Stimulated activated CD4-positive, alpha-beta T cell treated with anti-CD3 and anti-CD28 coated beads, Interleukin-12 subunit alpha, Interleukin-12 subunit beta, amount 100 ng/mL, for 24 hours (primary cell): ENCODE results near the gene MCEMP1.
"Not testable (repeated sequence)": the region's sequence is repeated elsewhere in the genome, so short reads cannot be mapped to it uniquely, and the experiment has no call there.

Experiments used
- DNase-seq, 2 experiments: peaks; one replicate each; pipeline ENCODE4 v3.0.0-alpha.2; 2020; ENCODE audit warnings: low read depth in 2 of 2

Gene MCEMP1

DNA sequence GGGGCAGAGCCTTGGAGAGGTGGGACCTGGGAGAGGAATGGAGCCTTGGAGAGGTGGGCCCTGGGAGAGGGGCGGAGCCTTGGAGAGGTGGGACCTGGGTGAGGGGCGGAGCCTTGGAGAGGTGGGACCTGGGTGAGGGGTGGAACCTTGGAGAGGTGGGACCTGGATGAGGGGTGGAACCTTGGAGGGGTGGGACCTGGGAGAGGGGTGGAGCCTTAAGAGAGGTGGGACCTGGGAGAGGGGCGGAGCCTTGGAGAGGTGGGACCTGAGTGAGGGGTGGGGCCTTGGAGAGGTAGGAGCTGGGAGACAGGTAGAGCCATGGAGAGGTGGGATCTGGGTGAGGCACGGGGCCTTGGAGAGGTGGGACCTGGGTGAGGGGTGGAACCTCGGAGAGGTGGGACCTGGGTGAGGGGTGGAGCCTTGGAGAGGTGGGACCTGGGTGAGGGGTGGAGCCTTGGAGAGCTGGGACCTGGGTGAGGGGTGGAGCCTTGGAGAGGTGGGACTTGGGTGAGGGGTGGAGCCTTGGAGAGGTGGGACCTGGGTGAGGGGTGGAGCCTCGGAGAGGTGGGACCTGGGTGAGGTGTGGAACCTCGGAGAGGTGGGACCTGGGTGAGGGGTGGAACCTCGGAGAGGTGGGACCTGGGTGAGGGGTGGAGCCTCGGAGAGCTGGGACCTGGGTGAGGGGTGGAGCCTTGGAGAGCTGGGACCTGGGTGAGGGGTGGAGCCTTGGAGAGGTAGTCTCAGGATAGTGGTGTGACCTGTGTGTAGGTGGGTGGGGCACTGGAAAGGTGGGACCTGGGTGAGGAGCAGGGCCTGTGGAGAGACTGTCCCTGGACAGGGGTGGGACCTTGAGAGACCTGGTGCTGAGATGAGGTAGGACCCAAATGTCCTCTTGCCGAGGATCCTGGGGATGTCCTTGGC lies 33.0 kb upstream of the MCEMP1 start:
- DNase-seq: not testable (repeated sequence)

DNA sequence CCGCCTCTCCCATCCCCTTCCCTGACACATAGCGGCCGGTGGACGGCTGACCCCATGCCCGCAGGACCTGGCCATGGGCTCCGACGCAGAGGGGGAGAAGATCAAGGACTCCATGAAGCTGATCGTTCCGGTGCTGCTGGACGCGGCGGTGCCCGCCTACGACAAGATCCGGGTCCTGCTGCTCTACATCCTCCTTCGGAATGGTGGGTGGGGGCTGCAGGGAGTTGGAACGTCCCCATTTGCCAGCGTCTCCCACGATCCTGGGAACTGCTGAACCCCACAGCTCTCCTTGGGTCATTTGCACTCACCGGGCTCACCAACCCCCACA lies 32.4 kb upstream of the MCEMP1 start:
- DNase-seq: no peak

DNA sequence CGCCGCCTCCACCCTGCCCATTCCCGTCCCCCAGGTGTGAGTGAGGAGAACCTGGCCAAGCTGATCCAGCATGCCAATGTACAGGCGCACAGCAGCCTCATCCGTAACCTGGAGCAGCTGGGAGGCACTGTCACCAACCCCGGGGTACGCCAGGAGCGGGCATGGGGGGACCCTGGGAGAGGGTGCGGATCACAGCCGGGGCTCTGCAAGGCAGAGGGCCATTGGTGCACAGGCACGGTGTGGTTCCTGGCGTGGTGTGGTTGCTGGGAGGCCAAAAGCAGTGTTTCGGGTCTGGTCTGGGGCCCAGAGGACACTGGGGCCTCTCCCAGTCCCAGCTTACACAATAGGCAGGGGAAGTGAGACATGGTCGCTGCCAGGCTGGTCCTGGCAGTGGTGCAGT lies 31.7 kb upstream of the MCEMP1 start:
- no peak for DNase-seq

DNA sequence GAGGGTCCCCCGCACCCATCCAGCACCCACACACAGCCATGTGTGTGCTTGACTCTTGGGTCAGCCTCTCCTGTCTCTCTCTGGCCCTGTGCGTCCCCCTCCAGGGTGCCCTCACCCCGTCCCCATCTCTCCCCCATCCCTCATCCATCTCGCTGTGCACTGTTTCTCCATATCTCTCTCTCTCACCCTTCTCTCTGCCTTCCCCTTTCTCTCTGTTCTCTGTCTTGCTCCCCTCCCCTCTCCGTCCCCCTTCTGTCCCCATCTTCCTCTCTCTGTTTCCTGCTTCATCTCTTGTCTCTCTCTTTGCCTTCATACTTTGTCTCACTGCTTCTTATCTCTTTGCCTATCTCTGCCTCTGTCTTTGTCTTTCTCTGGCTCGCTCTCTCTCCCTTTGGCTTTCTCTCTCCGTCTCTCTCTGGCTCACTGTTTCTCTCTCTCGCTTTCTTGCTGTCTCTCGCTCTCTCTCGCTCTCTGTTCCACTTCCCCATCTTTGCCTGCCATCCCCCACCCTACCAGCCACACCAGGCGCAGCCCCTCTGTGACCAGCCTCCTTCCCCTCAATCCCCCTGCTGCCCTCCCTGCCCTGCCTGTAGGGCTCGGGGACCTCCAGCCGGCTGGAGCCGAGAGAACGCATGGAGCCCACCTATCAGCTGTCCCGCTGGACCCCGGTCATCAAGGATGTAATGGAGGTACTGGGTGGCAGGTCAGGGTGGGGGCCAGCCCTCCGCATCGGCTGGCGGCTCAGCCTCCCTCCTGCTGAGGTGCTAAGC lies 31.0 kb upstream of the MCEMP1 start:
- no peak for DNase-seq

DNA sequence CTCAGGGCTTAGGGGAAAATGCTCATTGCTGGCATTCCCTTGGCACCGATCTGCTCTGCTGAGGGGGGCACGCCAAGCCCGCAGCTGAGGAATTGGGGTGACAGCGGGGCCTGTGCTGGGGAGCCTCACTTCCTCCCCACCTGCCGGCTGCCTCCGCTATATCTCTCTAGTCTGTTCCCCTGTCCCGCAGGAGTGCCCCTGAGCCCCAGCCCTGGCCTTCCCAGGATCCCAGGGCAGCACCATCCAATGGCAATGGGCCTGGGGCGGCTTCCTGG lies 30.5 kb upstream of the MCEMP1 start:
- no peak for DNase-seq

DNA sequence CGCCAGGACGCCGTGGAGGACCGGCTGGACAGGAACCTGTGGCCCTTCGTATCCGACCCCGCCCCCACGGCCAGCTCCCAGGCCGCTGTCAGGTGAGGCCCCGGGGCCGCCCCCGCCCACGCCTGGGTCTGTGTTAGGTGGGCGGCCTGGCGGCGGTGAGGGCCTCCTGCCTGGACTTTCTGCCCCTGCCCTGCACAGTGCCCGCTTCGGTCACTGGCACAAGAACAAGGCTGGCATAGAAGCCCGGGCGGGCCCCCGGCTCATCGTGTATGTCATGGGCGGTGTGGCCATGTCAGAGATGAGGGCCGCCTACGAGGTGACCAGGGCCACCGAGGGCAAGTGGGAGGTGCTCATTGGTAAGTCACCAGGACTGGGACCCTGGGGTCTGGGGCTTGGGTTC lies 29.7 kb upstream of the MCEMP1 start:
- no peak for DNase-seq

DNA sequence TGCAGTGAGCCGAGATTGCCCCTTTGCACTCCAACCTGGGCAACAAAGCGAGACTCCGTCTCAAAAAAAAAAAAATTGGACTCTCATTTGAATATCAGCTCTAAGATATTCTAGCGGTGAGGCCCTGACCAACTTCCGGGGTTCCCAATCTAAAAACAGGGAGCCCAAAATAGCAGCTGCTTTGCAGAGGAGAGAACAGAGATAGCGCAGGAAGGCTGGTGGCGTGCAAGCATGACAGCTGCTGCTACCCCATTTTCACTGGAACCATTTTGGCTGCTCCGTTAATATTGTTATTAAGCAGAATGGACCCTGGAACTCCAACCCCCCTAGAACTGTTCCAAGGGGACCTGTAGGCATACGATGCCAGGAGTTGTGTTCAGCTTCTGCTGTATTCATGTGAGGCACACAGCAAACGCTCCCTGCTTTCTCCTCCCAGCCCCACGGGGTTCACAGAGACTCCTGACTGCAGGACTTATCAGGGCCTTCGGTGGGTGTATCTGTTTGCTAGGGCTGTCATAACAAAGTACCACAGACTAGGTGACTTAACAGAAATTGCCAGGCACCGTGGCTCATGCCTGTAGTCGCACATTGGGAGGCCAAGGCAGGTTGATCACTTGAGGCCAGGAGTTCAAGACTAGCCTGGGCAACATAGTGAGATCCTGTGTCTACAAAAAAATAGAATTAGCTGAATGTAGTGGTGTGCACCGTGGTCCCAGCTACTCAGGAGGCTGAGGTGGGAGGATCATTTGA lies 28.4 kb upstream of the MCEMP1 start:
- no peak for DNase-seq

DNA sequence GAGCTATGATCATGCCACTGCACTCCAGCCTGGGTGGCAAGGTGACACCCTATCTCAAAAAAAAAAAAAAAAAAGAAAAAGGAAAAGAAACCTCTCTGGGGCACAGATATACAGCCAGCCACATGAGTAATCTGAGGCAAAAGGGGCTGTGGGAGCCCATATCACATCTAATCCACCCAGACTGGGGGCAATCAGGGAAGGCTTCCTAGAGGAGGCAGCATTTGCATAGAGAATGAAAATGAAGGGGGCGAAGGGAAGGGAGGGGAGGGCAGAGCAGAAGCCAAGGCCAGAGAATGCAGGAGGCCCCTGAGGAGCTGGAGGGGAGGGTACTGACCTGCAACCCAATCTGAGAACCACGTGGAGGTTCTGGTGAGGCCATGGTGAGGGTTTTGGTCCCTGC lies 26.7 kb upstream of the MCEMP1 start:
- no peak for DNase-seq

DNA sequence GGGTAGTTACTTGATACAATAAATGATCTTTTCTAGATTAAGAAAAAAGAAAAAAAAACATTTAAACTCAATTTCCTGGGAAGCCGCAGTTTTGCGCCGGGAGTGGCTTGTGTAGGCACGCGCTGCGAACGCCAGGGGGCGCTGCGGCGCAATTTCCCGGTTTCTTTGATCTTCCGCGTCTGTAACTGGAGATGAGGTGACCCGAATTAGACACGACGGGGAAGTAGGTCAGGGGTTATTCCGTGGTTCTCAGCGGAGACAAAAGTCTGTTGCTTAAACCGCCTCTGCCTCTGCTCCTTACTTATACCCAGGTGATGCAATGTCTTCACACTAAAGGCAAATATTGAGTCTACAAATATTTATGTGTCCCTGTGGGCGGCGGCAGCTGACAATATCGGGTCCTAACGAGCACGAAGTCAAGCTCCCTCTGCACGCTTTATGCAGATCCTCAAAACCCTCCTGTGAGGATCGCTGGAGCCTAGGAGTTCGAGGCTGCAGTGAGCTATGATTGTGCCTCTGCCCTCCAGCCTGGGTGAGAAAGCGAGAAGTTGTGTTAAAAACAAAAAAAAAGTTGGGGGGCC lies 24.7 kb upstream of the MCEMP1 start:
- DNase-seq: peak; percentile 72 to 77

DNA sequence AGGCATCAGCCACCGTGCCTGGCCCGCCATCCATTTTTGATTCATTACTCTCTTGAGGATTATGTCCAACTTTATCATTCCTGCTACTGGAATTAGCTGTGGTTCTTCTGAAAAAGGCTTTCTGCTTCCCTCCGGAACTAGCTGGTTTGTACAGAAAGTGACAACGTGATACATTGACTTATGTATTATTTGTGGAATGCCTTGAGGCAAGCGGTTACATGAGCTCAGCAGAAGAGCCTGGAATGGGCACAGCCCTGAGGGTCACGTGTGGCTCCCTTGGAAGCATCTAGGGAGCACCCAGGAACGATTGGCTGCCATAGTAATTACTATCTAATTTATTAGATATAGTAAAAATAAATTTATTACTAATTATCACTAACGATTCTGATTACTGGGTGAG lies 22.5 kb upstream of the MCEMP1 start:
- DNase-seq: no peak

DNA sequence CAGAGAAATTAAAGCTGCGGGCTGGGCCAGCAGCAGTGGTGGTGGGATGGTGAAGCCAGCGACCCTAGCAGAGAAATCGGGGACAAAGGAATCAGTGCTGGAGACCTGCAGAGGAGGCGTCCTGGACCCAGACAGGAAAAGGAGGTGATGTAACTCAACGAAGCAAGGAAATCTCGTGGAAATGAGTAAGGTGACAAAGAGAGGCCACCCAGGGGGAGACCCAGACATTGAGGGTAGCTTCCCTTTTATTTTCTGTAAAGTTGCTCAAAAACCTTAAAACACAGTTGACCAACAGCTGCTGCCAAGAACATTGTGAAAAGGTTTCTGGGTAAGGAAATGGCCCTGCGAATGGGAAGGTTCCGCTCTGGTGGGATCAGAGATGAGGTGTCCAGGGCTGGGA lies 21.3 kb upstream of the MCEMP1 start:
- DNase-seq: no peak

DNA sequence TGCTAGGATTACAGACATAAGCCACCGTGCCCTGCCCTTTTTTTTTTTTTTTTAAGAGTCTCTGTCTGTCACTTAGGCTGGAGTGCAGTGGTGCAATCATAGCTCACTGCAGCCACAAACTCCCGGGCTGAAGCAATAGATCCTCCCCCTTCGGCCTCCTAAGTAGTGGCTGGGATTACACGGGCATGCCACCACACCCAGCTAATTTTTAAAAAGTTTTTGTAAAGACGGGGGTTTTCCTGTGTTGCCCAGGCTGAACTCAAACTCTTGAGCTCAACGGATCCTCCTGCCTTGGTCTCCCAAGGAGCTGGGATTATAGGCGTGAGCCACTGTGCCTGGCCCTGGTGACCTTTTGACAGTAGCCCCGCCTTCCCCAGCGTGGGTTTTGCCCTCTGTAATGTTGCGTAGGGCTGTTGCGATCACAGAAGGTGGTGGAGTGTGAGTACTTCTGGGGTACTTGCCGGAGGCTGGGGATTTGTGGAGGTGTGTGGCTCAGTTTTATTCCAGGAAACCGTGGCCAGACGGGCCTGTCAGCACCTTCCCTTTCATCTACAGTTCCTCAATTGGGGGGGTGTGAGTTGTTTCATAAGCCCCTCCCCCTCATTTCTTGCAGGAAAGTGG lies 19.6 kb upstream of the MCEMP1 start:
- no peak for DNase-seq

DNA sequence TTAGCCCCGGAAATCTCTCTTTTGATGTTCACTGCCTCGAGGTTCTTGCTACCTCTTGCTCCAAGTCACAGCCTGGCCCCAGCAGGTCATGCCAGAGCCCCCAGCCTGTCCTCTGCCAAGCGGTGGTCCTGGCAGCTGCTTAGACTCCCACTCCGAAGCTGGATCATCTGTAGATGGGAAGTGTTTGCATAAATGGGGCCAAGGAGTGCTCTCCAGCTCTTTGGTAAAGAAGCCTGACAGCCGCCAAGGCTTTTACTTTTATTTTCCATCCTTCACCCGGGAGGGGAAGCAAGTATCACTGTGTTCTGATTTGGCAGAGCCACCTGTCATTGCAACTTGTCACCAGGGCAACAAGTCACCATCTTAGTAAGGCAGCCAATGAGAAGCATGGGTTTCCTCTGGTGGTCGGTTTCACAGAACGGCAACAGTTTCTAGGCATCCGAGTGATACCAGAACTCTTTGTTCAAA lies 18.6 kb upstream of the MCEMP1 start:
- no peak for DNase-seq

DNA sequence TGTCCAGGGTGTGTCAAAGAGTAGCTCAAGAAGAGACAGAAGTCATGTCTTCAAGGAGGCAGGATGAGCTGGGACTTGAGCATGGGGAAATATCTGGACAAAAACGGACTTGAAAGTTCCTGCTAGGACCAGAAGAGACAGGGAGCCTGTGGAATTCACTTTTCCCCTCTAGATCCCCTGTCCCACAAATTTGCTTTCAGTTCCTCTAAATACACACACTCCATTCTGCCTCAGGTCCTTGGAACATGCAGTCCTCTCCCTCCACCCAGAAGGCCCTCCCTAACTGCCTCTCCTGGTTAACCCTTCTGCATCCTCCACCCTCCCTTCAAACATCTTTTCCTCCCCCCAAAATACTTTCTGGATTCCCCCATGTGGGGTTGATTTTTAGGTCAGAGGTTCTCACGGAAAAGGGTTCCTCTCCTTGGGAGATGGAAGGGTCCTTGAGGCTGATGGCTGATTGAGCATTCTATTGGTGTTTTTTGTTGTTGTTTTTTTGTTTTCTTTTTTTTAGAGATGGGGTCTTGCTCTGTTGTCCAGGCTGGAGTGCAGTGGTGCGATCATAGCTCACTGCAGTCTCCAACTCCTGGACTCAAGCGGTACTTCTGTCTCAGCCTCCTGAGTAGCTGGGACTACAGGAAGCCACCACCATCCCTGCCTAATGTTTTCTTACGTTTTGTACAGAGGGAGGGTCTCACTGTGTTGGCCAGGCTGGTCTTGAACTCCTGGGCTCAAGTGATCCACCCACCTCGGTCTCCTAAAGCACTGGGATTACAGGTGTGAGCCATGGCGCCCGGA lies 14.9 kb upstream of the MCEMP1 start:
- DNase-seq: no peak

DNA sequence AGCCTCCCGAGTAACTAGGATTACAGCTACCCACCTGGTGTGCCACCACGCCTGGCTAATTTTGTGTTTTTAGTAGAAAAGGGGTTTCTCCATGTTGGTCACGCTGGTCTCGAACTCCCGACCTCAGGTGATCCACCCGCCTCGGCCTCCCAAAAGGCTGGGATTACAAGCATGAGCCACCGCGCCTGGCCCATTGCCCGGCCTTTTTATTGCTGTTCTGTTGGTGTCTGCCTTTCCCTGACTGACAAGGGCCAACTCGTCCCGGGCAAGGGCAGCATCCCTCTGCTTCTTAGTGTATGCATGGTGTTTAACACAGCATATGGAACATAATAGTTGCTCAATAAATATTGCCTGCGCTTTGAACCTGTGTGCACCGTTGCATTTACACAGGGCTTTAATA lies 14.2 kb upstream of the MCEMP1 start:
- DNase-seq: no peak

DNA sequence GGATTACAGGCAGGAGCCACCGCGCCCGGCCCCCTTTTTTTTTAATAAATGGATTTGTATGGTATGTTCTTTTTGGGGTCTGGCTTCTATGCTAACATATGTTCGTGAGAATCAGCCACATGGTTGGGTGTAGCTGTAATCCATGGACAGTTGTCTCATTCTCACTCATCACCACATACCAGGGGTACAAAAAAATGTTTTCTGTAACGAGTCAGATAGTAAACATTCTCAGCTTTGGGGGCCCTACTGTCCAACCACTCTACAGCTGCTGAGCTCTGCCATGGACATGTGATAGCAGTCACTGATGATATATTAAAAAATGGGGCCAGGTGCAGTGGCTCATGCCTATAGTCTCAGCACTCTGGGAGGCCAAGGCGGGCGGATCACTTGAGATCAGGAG lies 13.2 kb upstream of the MCEMP1 start:
- DNase-seq: no peak

DNA sequence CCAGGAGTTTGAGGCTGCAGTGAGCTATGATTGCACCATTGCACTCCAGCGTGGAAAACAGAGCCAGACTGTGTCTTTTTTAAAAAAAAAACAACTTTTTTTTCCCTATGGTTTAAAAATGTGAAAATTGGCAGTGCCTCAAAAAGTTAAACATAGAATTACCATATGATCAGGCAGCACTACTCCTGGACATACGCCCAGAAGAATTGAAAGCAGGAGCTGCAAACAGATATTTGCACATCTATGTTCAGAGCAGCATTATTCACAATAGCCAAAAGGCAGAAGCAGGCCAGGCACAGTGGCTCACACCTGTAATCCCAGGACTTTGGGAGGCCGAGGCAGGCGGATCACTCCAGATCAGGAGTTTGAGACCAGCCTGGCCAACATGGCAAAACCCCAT lies 11.8 kb upstream of the MCEMP1 start:
- DNase-seq: no peak

DNA sequence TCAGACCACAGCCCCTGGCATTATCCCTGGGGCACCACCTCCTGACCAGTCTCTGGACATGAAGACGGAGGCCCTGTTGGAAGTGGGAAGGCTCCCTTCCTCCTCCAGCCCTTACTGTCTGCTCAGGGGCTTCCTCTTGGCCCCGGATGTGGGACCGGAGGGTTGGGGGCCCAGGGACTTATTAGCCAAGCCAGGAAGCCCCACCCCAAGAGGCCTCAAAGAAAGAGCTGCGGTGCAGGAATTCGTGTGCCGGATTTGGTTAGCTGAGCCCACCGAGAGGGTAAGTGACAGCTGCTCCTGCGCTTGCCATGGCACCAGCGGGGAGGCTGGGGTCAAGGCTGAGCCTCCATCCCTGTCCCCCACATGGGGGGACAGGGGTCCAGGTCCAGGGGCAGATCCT lies 8.0 kb upstream of the MCEMP1 start, which contains the start of gene RETN:
TSS of gene RETN (plus strand) at position 208 of the 400 bp plus-strand sequence. CDS start 278 bp downstream, outside the sequence.
- no peak for DNase-seq

DNA sequence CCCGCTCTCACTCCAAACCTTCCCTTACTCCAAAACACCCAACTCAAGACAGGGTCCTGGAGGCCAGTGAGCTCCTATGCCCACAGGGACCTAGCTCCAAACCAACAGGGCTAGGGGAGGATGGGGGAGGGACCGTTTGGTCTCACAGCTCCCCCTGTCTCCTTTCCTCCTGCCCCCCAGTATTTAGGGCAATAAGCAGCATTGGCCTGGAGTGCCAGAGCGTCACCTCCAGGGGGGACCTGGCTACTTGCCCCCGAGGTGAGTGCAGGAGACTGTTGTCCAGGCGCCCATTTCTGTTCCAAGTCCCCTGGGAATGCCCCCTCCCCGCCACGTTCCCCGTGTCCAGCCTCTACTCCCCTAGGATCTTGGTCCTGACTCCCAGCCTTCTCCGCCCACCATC lies 7.2 kb upstream of the MCEMP1 start:
- no peak for DNase-seq

DNA sequence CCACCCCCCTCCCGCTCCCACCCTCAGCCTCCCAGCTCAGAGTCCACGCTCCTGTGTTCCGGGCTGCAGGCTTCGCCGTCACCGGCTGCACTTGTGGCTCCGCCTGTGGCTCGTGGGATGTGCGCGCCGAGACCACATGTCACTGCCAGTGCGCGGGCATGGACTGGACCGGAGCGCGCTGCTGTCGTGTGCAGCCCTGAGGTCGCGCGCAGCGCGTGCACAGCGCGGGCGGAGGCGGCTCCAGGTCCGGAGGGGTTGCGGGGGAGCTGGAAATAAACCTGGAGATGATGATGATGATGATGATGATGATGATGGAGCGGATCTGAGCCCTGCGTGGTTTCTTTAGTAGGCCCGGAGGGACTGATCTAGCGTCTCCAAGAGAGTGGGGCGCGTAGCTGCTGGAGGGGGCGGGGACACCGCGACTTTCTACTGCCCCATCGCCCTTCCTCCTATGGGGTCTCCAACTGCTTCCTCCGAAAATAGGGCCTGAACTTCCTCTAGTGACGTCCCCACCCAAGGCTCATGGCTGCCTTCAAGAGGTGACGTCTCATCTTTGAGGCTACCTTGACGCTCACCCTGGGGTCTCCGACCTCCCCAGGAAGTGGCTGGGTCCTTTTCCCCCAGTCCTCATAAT lies 6.6 kb upstream of the MCEMP1 start:
- no peak for DNase-seq
